H4 (cell line): ENCODE data around the gene CEP170. TPM values are rescaled to one million over a fixed set of nuclear protein-coding genes. Genes with fewer than 3 reads are reported as not detected.
"Not testable (repeated sequence)": the region's sequence is repeated elsewhere in the genome, so short reads cannot be mapped to it uniquely, and the experiment has no call there.

ENCODE experiments used
- DNase-seq: peaks from one replicate; pipeline ENCODE4 v3.0.0-alpha.2; 2015; ENCODE audit warnings: low spot score
- total RNA-seq: library from RNA; depleted of rRNA; stranded (reverse); fragments of >200 nt; shearing (Covaris generic); gene quantifications from 2 replicates; pipeline ENCODE4 v1.2.3, GENCODE V29; 2014

The CEP170 gene
- total RNA-seq, 1 experiment from 2014 or later, result 28.3 TPM

DNA sequence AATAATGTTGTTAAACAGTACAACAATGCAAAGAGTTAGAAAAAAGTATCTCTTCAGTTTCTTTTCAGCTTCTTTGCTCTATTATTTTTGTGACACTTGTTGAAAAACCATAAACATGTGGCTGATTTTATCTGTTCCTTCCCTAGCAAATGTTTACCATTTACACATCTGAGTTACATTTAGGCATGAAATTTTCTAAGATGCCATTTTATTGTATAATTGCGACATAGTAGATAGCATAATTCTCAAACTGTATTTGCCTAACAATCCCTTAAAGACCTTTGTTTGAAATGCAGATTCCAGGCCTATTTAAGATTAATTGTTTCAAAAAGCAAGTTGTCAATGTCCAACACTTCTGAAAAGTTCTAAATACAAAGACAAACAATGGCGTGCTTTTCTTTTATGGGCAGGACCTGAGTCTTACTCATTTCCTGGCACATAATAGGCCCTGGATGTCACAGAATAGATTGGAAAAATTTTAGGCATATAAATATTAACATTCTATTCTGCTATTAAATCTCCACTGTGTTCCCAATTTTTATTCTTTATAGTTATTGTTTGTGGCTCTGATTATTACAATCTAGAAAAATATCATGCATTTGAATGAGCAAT, 81.2 kb downstream of the CEP170 start:
- DNase-seq, result not testable (repeated sequence)

DNA sequence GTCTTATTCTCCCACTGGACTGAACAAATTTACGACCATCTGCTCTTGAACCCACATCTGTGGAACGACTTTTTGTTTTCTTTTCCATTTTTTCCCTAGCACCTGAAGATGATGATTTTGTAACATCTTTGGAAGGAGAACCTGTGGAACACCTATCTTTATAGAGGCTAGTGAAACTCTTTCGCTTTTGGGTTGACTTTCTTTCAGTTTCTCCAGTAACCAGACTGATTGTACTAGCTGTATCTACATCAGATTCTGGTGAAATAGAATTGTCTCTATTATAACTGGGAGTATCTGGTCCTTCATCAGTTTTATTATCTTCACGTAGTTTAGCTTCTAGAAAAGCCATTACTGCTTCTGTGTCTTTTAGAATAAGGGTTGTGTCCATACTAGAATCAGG, 90.2 kb downstream of the CEP170 start:
- not testable (repeated sequence) for DNase-seq

DNA sequence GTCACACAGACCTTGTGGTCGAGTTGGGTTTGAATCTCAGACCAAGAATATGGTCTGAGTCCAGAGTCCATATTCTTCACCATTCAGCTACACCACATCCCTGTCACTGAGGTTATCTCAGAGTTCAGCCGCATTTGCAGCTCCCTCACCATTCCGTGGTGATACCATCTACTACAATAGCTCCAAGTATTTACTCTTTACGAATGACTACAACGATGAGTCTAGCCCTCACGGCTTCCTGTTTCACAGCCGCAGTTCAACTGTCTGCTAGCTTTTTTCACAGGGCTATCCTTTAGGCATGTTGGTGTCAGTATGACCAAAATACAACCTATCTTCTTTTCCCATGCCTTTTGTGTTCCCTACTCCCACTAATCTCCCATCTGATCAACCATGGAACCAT, 104.2 kb downstream of the CEP170 start:
- not testable (repeated sequence) for DNase-seq

DNA sequence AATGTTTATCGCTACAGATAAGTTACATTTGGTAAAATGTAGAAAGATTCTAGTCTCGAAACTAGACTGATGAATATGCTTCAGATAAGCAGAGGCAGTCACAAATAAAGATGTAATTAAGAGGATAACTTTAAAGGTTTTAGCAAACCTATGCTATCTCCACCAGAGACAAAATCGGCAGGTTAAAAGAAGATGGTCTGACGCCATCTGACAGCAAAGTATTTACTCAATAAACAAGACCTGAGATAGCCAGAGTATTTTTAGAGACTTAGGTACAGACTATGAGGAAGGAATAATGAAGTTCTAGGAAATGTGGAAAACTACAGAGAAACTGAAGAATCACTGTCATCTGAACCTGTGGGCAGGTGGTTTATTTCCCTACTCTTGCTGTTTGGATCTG, 106.0 kb downstream of the CEP170 start:
- not testable (repeated sequence) for DNase-seq

DNA sequence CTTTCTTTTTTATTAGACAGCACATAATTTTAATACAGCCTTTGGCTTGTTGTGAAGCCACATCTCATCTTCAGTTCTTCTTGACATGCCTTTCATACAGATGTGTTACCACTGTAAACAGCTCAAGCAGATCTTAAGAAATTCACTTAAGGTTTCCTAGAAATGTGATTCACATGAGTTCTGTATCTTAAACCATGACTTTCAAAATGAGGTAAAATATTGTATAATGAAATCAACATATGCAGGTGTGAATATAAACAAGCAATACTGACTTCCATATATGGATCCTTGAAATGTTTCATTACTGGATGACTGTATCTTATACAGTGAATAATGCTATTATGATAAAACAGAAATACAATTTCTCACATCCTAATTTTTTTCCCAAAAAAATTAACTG, 107.7 kb downstream of the CEP170 start:
- not testable (repeated sequence) for DNase-seq

DNA sequence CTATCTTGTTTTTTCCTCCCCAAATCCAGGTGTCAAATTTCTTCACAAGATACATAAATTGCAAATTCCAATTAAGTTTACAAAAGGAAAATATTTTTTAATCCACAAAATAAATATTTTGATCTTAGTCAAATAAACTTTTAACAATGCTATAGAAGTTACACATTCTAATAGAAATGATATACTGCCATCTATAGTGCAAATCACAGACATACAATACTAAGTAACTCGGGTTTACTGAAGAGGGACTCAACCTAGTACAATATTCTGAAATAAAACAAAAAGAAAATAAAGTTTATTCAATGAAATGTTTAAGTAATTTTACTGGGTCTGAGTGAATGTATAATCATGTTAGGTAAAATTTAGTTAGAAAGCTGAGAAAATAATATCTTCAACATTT, 114.6 kb downstream of the CEP170 start:
- DNase-seq, result not testable (repeated sequence)

DNA sequence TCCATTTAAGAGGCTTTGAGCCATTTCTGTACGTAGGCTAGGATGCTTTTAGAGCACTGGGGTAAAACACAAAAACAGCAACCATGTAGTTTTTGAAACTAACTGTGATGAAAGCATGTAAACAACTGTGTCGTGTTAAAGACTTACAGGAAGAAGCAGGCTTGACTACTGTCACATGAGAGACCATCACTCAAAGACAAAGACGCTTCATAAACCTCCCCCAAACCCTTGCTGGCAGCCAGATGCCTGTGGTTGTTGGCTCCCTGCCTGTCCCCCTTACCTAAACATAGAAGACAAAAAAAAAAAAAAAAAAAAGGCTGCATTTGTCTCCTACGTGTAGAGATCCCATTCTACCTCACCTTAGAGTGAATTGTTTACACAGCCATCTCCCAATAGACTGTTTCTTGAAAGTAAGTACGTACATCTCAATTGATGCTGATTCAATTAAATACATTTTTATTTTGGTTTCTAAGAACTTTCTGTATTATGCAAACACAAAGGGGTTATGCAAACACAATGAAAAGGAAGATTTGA, 132.1 kb downstream of the CEP170 start:
- DNase-seq, result not testable (repeated sequence)

DNA sequence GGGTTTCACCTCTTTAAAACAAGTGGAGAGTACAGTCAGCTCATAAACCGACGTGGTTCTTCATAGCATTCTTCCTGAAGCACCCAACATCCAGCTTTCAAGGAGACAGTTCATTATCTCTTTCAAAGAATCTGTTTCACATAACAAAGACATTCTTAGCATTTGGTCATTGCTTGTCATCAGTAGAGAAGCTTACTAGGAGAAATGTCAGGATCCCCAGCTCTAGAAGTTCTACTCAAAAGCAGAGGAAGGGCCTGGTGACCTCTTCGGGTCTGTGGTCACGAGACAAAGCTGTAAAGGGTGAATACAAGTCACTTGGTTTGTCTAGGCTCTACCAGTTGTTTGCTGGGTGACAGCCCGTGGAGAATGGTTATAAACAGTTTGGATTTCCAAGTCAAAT, 133.1 kb downstream of the CEP170 start:
- DNase-seq, result not testable (repeated sequence)

DNA sequence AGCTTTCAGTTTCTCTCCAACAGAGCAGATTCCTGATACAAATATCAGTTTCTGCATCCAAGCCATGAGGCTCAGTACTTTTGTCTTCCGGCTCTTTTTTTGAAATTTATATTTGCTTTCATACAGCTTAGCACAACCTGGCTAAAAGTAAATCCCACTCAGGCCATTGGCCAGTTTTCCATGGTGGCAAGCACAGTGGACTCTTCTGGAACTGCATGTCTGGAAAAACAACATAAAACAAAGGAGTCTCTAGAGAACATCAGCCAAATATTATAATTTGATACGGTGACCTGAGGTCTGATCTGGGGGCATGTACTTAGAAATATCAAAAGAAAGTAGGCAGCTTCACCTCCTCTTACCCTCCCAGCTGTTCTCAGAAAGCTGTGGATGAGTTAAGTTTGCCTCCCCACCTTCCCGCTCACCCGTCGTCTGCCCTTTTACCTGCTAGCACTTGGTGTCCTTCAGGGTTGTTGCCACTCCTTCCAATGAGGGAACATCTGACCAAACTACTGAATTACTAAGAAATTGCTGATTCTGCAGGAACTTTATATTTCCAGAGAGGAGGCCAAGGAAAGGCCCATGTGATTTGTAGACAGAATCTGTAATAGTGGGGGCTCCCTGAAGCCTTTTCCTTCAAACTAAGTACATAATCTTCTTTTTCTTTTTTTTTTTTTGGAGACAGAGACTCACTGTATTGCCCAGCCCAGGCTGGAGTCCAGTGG, 136.3 kb downstream of the CEP170 start:
- not testable (repeated sequence) for DNase-seq

DNA sequence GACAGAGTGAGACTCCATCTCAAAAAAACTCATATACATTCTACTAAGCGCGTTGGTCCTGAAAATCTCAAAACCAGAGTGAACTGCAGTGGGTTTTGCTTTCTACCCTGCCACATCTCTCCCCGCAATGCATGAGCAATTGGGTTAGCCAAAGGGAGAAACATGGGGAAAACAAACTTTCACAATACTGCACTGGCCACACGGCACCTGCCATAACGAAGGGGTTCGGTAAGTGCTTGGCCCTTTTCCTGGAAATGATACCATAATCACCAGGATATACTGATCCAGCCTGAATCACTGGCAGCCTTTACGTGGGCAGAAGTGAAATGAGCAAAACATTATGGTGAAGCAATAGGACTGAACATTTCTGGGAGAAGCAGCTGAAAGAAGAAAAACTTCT, 138.9 kb downstream of the CEP170 start:
- not testable (repeated sequence) for DNase-seq

DNA sequence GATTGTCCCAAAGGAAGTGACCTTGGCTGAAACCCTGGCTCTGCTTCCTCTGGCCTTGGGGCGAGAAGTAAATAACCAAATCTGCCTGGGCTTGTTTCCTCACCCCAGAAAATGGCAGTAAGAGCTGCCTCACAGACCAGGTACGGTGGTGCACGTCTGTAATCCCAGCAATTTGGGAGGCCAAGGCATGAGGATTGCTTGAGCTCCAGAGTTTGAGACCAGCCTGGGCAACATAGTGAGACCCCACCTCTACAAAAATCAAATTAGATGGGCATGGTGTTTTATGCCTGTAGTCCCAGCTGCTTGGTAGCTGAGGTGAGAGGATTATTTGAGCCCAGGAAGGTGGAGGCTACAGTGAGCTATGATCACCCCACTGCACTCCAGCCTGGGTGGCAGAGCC, 140.3 kb downstream of the CEP170 start:
- not testable (repeated sequence) for DNase-seq

DNA sequence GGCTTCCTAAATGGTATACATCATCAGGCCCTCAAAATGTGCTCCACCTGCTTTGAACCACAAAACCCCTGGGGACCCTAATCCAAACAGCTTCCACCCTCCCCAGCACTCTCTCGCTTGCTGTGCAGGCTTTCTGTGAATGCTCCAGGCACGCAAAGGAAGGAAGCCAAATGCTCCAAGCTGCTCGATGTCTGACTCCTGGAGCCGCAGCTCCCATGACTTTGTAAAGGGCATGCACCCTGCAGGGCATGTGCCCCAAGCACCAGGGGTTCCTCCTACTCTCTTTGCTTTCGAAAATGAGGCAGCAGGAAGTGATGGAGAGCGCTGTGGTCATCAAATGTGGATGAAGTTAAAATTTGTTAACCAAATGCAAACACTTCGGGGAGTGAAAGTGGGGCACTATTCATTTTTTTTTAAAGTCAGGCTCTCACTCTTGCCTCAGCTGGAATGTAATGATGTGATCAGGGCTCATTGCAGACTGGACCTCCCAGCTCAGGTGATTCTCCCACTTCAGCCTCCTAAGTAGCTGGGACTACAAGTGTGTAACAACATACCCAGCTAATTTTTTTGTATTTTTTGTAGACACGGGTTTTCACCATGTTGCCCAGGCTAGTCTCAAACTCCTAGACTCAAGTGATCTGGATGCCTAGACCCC, 140.9 kb downstream of the CEP170 start:
- DNase-seq, result peak; percentile 46

DNA sequence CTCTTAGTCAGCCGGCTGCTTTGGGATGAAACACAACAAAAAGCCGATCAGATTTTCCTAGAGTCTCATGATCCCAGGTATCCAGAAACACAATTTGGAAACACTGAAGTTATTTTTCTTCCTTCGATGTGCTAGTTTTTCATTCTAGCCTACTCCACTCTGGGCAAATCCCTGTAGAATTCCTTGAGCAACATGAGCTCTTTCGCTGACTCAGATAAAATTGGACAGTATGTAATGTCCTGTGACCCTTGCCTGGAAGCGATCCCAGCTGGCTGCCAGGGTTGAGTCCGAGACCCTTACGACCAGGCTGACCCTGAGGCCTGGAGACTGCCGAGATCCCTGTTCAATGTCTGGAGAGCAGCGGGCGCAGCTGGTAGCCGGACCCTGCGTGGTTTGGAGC, 147.9 kb downstream of the CEP170 start:
- DNase-seq, result not testable (repeated sequence)

DNA sequence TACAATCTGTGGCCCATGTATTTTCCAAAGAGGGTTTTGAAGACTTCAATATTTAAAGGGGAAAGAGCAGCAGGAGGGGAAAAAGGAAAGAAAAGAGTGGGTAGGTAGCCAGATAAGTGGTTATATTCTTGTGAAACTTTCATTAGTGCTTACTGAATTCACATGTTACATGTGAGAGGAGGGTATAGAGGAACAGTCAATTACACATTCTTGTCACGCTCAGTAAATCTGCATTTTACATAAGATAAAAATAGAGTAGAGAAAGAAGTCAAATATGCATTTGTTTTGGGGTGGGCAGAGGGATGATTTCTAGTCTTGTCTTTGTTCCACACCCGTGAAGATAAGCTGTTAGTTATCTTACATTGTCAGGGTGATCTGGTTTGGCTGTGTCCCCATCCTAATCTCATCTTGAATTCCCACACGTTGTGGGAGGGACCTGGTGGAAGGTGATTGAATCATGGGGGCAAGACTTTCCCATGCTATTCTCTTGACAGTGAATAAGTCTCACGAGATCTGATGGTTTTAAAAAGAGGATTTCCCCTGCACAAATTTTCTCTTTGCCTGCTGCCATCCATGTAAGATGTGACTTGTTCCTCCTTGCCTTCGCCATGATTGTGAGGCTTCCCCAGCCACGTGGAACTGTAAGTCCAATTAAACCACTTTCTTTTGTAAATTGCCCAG, 149.3 kb downstream of the CEP170 start:
- DNase-seq, result not testable (repeated sequence)

DNA sequence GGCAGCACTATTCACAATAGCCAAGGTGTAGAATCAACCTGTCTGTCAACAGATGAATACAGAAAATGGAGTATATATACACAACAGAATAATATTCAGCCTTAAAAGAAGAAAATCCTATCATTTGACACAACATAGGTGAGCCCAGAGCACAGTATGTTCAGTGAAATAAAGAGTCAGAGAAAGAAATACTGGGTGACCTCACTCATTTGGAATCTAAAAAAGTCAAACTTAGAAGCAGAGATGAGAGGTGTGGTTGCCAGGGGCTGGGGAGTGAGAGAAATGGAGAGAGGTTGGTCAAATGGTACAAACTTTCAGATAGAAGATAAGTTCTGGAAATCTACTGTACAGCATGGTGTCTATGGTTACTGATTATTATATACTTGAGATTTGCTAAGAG, 150.0 kb downstream of the CEP170 start:
- not testable (repeated sequence) for DNase-seq

DNA sequence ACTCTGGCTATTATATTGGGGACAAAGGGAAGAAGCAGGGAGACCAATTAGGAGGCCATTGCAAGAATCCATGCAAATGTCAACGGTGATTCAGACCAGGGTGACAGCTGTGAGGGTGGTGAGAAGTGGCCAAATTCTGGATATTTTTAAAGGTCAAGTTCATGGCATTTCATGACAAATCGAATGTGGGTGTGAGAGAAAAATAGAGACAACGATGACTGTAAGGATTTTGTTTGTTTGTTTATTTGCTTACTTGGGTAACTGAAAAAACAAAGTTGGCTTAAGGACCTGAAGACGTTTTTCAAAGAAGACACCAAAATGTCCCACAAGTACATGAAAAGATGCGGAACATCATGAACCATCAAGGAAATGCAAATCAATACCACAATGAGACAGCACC, 150.6 kb downstream of the CEP170 start:
- DNase-seq, result not testable (repeated sequence)

DNA sequence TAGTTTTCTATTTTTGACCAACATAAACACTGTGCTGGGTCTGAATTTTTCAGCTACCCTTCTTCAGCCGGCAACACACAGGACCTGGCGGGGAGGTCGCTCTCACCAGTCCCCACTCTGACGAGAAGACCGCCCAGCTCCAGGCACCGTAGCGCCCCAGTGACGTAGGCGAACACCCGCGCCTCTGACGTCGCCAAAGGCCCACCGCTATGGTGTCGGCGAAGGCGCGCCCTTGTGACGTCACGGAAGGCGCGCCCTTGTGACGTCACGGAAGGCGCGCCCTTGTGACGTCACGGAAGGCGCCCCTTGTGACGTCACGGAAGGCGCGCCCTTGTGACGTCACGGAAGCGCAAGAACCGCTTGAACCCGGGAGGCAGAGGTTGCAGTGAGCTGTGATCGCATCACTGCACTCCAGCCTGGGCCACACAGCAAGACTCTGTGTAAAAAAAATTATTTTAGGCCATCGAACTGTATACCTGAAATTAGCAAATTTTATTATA, 153.5 kb downstream of the CEP170 start:
- not testable (repeated sequence) for DNase-seq

DNA sequence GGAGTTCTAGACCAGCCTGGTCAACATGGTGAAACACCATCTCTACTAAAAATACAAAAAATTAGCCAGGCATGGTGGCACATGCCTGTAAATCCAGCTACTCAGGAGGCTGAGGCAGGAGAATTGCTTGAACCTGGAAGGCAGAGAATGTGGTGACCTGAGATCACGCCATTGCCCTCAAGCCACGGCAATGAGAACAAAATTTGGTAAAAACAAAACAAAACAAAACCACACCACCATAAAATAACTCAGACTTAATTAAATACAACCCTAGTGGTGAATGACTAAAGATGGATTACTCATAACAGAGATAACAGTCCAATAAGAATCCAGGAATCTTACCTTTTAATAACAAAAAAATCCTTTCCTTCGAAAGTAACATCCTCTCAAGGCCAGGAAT, 167.7 kb downstream of the CEP170 start:
- DNase-seq, result peak; percentile 41
